Gastroesophageal sphincter (tissue), 3 donors: ENCODE data around the gene SMCHD1.

ENCODE experiments used
- EP300 ChIP-seq: sonication (generic); formaldehyde crosslinking; IDR thresholded peaks from one replicate; pipeline ENCODE4 v1.6.1; 2017; ENCODE audit warnings: antibody characterized with exemption, mild to moderate bottlenecking
- POLR2AphosphoS5 ChIP-seq: sonication (generic); formaldehyde crosslinking; IDR thresholded peaks from one replicate; pipeline ENCODE4 v1.6.1; 2017; ENCODE audit warnings: antibody characterized with exemption
- TF ChIP-seq, protein P1 (sequence below), 4 experiments: fragments of 200-600 bp in 2 of 4; fragments of 450-650 bp in 2 of 4; sonication (generic) in 1 of 4; IDR thresholded peaks; one replicate each; pipeline ENCODE4 v1.5.1; 2017 to 2019; ENCODE audit warnings: antibody characterized with exemption in 4 of 4, mild to moderate bottlenecking in 2 of 4, moderate library complexity in 2 of 4

DNA sequence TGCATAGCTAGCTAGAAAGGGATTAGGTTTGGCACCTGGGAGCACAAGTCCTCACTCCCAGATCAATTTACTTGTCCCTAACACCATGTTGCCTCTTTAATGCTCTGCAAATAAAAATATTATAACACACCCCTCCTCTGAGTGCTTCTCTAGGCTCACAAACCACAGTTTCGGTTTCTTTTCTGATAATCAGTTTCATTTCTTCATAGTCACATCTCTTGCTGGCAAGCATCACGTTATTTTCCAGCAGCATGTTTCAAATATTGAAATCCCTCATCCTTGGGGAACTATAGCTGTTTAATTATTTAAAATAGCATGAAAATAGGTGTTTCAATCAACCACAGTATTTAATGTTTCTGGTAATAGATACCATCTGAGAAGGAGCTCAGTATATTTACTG, 13.9 kb upstream of the SMCHD1 start:
- TF ChIP-seq, protein P1, sequence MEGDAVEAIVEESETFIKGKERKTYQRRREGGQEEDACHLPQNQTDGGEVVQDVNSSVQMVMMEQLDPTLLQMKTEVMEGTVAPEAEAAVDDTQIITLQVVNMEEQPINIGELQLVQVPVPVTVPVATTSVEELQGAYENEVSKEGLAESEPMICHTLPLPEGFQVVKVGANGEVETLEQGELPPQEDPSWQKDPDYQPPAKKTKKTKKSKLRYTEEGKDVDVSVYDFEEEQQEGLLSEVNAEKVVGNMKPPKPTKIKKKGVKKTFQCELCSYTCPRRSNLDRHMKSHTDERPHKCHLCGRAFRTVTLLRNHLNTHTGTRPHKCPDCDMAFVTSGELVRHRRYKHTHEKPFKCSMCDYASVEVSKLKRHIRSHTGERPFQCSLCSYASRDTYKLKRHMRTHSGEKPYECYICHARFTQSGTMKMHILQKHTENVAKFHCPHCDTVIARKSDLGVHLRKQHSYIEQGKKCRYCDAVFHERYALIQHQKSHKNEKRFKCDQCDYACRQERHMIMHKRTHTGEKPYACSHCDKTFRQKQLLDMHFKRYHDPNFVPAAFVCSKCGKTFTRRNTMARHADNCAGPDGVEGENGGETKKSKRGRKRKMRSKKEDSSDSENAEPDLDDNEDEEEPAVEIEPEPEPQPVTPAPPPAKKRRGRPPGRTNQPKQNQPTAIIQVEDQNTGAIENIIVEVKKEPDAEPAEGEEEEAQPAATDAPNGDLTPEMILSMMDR (IDR thresholded peaks at IDR 0.05) = no peak
- TF ChIP-seq POLR2AphosphoS5 (no peak), EP300 (no peak)
